Thyroid gland (tissue), 4 donors: Measurements from ENCODE around the gene SHMT2. TPM values are rescaled to one million over a fixed set of nuclear protein-coding genes. Genes with fewer than 3 reads are reported as not detected.
"Not testable (repeated sequence)": the region's sequence is repeated elsewhere in the genome, so short reads cannot be mapped to it uniquely, and the experiment has no call there.

Experiments
- DNase-seq, 2 donors: peaks; one replicate each; pipeline ENCODE4 v3.0.0-alpha.2; 2019
- H3K27ac ChIP-seq, 3 donors: fragments of 200-600 bp; sonication (generic); 1 replicate in 2 of 3; 2 replicates in 1 of 3; pipeline ENCODE4 v1.5.1; 2016 to 2019; ENCODE audit warnings: mild to moderate bottlenecking in 1 of 3, moderate library complexity in 1 of 3
- H3K27me3 ChIP-seq: fragments of 200-600 bp; sonication (generic); one replicate; pipeline ENCODE4 v1.5.1; 2019
- H3K36me3 ChIP-seq, 2 donors: fragments of 200-600 bp; sonication (generic); one replicate each; pipeline ENCODE4 v1.5.1; 2016 to 2019
- H3K4me1 ChIP-seq, 2 donors: fragments of 200-600 bp; sonication (generic); one replicate each; pipeline ENCODE4 v1.5.1; 2017 to 2019
- H3K4me3 ChIP-seq, 3 donors: fragments of 200-600 bp; sonication (generic); replicated peaks in 1 of 3; 1 replicate in 2 of 3; 2 replicates in 1 of 3; pipeline ENCODE4 v1.5.1; 2016; ENCODE audit warnings: mild to moderate bottlenecking in 1 of 3
- H3K9me3 ChIP-seq: fragments of 200-600 bp; sonication (generic); one replicate; pipeline ENCODE4 v1.5.1; 2017
- CTCF ChIP-seq, 6 experiments: fragments of 200-600 bp in 3 of 6; fragments of 450-650 bp in 3 of 6; sonication (generic) in 3 of 6; IDR thresholded peaks; one replicate each; pipeline ENCODE4 v1.5.1; 2016 to 2019; ENCODE audit warnings: antibody characterized with exemption in 6 of 6, mild to moderate bottlenecking in 2 of 6, inconsistent platforms in 1 of 6, moderate library complexity in 1 of 6
- POLR2A ChIP-seq, 2 donors: fragments of 450-650 bp; IDR thresholded peaks; one replicate each; pipeline ENCODE4 v1.6.1; 2017; ENCODE audit warnings: antibody characterized with exemption in 2 of 2, mild to moderate bottlenecking in 2 of 2, moderate library complexity in 1 of 2
- WGBS, 2 donors: methylation state at CpG; one replicate each; pipeline ENCODE4 v1.1.5; 2017; 5-methylcytosine and 5-hydroxymethylcytosine counted together
- intact Hi-C: fragments of 100-400 bp; cut with DNase I; formaldehyde crosslinking; loops from one replicate; pipeline ENCODE4 v1.15.1; 2023
- total RNA-seq, 4 donors: library from RNA; depleted of rRNA; stranded (reverse); fragments of >200 nt; gene quantifications; one replicate each; pipeline ENCODE4 v1.2.3, GENCODE V29; 2016

SHMT2 gene
- total RNA-seq, 4 donors from 2014 or later: 34.0 to 58.4 (median 49.8) TPM

GRCh38 chr12:57270966-57271470 lies 41.5 kb downstream of the SHMT2 start:
- H3K27me3 ChIP-seq: no peaks in the 10 kb centered on the region
- no peaks in the 10 kb centered on the region for H3K9me3 ChIP-seq
- TF ChIP-seq CTCF (IDR thresholded peaks at IDR 0.05) (no peak), POLR2A (IDR thresholded peaks at IDR 0.05) (no peak)
- intact Hi-C loops: no loop called here
- H3K27ac ChIP-seq: no peak overlapping the region
- H3K4me1 ChIP-seq: peaks cover 13 to 18% of the 10 kb centered on the region in 2 donors
- peaks cover 39 to 40% of the 10 kb centered on the region in 2 donors for H3K36me3 ChIP-seq
- DNase-seq: no peak
- H3K4me3 ChIP-seq: no peak overlapping the region
- WGBS, 2 donors: 79 to 97% methylated on average over 1 of the region's 1 CpG

DNA sequence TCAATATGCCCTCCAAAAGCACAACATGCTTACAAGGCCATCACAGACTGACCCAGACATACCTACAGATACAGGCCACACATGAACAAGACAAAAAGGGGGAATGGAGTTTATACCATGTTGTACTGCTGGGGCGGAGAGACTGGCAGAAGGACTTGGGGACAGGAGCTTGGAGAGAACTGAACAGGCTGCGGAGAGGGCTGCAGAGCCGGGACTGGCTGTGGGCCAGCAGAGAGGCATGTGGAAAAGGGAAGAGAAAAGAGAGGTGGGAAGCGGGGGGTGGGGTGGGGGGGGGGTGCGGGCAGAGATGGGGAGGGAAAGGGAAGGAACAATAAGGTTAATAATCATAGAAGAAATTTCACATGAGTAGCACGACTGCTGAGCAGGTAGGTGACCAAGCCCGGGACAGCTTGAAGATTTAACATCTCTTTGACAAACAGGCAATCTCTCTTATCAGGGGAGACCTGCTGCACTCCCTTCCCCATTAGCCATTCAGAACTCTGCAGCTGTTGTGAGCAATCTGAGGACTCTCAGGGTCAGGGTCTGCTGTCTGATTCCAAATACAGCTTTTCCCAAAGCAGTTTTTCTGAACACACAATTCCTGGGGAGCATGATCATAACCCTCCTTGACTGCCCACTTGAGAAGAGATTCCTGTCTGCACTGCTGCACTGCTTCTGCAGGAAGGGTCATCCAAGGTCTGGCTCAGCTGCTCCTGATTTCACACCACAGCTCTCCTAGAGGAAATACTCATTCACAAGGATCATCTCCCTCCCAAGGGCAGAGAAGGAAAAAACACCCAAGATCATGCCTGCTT lies 43.0 kb downstream of the SHMT2 start:
- Histone ChIP-seq H3K9me3 (no peaks in the 10 kb centered on the region), H3K27ac (peak overlapping the region in 1 of 3 donors; percentile 36), H3K4me3 (no peak overlapping the region), H3K36me3 (peaks cover 26 to 30% of the 10 kb centered on the region in 2 donors), H3K4me1 (peaks cover 13 to 18% of the 10 kb centered on the region in 2 donors), H3K27me3 (no peaks in the 10 kb centered on the region)
- TF ChIP-seq CTCF (IDR thresholded peaks at IDR 0.05): no peak
- TF ChIP-seq POLR2A (IDR thresholded peaks at IDR 0.05): no peak
- DNase-seq: peak; percentile 40 to 59
- 29 to 51% methylated on average over 7 of the region's 7 CpGs for WGBS, 2 donors
- intact Hi-C loops: no loop called here

DNA sequence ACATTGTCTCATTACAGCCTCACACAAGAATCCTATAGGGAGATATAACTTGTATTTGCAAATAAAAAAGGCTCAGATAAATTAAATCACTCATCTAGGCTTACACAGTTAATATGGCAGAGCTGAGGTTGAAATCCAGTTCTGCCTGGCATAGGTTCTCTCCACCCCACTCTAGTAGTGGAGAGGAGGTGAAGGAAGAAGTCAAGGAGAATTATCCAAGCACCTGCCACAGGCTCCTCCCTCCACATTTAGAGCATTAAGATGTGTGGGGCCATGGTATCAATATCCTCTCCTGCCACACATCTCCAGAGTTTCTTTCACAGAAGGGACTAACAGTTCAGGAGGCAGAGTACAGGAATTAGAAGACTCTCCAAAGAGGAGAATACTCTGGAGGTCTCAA lies 44.0 kb downstream of the SHMT2 start:
- peaks cover 16 to 23% of the 10 kb centered on the region in 2 donors for H3K36me3 ChIP-seq
- no peak for DNase-seq
- no peaks in the 10 kb centered on the region for H3K9me3 ChIP-seq
- H3K27ac ChIP-seq: no peak overlapping the region
- intact Hi-C loops: no loop called here
- H3K27me3 ChIP-seq: no peaks in the 10 kb centered on the region
- peaks cover 13 to 18% of the 10 kb centered on the region in 2 donors for H3K4me1 ChIP-seq
- no peak overlapping the region for H3K4me3 ChIP-seq
- TF ChIP-seq CTCF (IDR thresholded peaks at IDR 0.05): no peak
- no peak for TF ChIP-seq POLR2A (IDR thresholded peaks at IDR 0.05)

DNA sequence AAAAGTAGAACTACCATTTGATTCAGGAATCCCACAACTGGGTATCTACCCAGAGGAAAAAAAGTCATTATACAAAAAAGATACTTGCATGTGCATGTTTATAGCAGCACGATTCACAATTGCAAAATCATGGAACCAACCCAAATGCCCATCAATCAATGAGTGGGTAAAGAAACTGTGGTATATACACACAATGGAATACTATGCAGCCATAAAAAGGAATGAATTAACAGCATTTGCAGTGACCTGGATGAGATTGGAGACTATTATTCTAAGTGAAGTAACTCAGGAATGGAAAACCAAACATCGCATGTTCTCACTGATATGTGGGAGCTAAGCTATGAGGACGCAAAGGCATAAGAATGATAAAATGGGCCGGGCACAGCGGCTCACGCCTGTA lies 46.7 kb downstream of the SHMT2 start:
- H3K9me3 ChIP-seq, intact Hi-C loops, DNase-seq, H3K27me3 ChIP-seq, H3K4me3 ChIP-seq, H3K27ac ChIP-seq: not testable (repeated sequence)
- Histone ChIP-seq H3K4me1 (peaks cover 13 to 27% of the 10 kb centered on the region in 2 donors), H3K36me3 (peaks cover 0 to 23% of the 10 kb centered on the region in 2 donors)
- WGBS, 2 donors: 97 to 98% methylated on average over 6 of the region's 6 CpGs

- intact Hi-C loops: no loop called here
- 77 to 88% methylated on average over 4 of the region's 4 CpGs for WGBS, 2 donors
- H3K9me3 ChIP-seq: no peaks in the 10 kb centered on the region
- H3K4me3 ChIP-seq: no peak overlapping the region
- no peak for DNase-seq
- H3K27me3 ChIP-seq: no peaks in the 10 kb centered on the region
- peaks cover 13 to 27% of the 10 kb centered on the region in 2 donors for H3K4me1 ChIP-seq
- H3K36me3 ChIP-seq: peaks cover 0 to 23% of the 10 kb centered on the region in 2 donors
- H3K27ac ChIP-seq: no peak overlapping the region
- no peak for TF ChIP-seq POLR2A (IDR thresholded peaks at IDR 0.05)
- TF ChIP-seq CTCF (IDR thresholded peaks at IDR 0.05): peak in 1 of 6 experiments; percentile 26
These were observed 47.5 kb downstream of the SHMT2 start for GRCh38 chr12:57276935-57277563.
